Gastrocnemius medialis (tissue), 4 donors: ENCODE results near the gene PRTN3.

Experiments used
- CTCF ChIP-seq, 5 experiments: fragments of 450-650 bp in 3 of 5; fragments of 200-600 bp in 2 of 5; sonication (generic) in 2 of 5; IDR thresholded peaks in 4 of 5; conservative IDR thresholded peaks in 1 of 5; 1 replicate in 4 of 5; 2 replicates in 1 of 5; pipeline ENCODE4 v1.5.1; 2016 to 2019; ENCODE audit warnings: antibody characterized with exemption in 5 of 5, mild to moderate bottlenecking in 3 of 5, moderate library complexity in 3 of 5
- POLR2A ChIP-seq, 2 donors: fragments of 450-650 bp; IDR thresholded peaks; one replicate each; pipeline ENCODE4 v1.6.1; 2017; ENCODE audit warnings: antibody characterized with exemption in 2 of 2, mild to moderate bottlenecking in 2 of 2, moderate library complexity in 2 of 2

DNA sequence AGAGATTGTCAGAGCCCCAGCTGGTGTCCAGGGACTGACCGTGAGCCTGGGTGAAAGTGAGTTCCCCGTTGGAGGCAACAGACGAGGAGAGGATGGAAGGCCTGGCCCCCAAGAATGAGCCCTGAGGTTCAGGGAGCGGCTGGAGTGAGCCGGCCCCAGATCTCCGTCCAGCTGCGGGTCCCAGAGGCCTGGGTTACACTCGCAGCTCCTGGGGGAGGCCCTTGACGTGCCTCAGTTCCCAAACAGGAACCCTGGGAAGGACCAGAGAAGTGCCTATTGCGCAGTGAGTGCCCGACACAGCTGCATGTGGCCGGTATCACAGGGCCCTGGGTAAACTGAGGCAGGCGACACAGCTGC is 10.2 kb downstream of the PRTN3 start:
- TF ChIP-seq CTCF (IDR thresholded peaks at IDR 0.05 in 4 of 5, conservative IDR thresholded peaks at IDR 0.05 in 1 of 5), result no peak
- no peak for TF ChIP-seq POLR2A (IDR thresholded peaks at IDR 0.05)
